Erythroblast (primary cell): ENCODE measurements around the gene TMEM222.

Source experiments
- DNase-seq, 2 experiments: peaks; one replicate each; lab custom pipeline; 2025; lab: John Stamatoyannopoulos, UW
- GATA1 ChIP-seq: IDR thresholded peaks from 2 replicates; pipeline ENCODE4 v1.6.1; 2011; ENCODE audit warnings: low read depth, mild to moderate bottlenecking, control low read depth, low read length, moderate library complexity
- POLR2A ChIP-seq: IDR thresholded peaks from 2 replicates; pipeline ENCODE4 v1.6.1; 2011; ENCODE audit warnings: mild to moderate bottlenecking, low read length

TMEM222 gene

GRCh38 chr1:27318596-27318995, 3.4 kb upstream of the TMEM222 start:
- DNase-seq, result no peak
- TF ChIP-seq GATA1 (no peak), POLR2A (no peak)

GRCh38 chr1:27322569-27323240, 742 bp downstream of the TMEM222 start:
- TF ChIP-seq GATA1 (no peak), POLR2A (peak; percentile 60)

GRCh38 chr1:27325286-27325685, 3.3 kb downstream of the TMEM222 start:
- DNase-seq, result no peak
- TF ChIP-seq POLR2A (no peak), GATA1 (no peak)

More at GRCh38 chr1:27322569-27323240, 742 bp downstream of the TMEM222 start:
- peak in 1 of 2 experiments; percentile 65 for DNase-seq

- no peak for DNase-seq
- TF ChIP-seq GATA1 (no peak), POLR2A (no peak)
Observed at GRCh38 chr1:27327964-27328363, 6.0 kb downstream of the TMEM222 start.

GRCh38 chr1:27330786-27331185, 8.8 kb downstream of the TMEM222 start:
- no peak for TF ChIP-seq GATA1
- no peak for TF ChIP-seq POLR2A
- no peak for DNase-seq

- no peak for DNase-seq
- TF ChIP-seq POLR2A, result no peak
- no peak for TF ChIP-seq GATA1
Observed at GRCh38 chr1:27331426-27331825, 9.5 kb downstream of the TMEM222 start.

GRCh38 chr1:27331922-27332321, 10.0 kb downstream of the TMEM222 start:
- TF ChIP-seq GATA1, result no peak
- TF ChIP-seq POLR2A, result no peak
- no peak for DNase-seq

GRCh38 chr1:27332536-27333281, 10.7 kb downstream of the TMEM222 start:
- DNase-seq, result peak in 1 of 2 experiments; percentile 69
- TF ChIP-seq GATA1 (no peak), POLR2A (no peak)

GRCh38 chr1:27333717-27334279, 11.8 kb downstream of the TMEM222 start:
- DNase-seq, result no peak
- TF ChIP-seq GATA1 (no peak), POLR2A (no peak)

- DNase-seq, result no peak
- TF ChIP-seq POLR2A (no peak), GATA1 (no peak)
Observed at GRCh38 chr1:27335506-27336422, 13.8 kb downstream of the TMEM222 start.

- no peak for DNase-seq
- TF ChIP-seq POLR2A, result no peak
- no peak for TF ChIP-seq GATA1
Observed at GRCh38 chr1:27336756-27337155, 14.8 kb downstream of the TMEM222 start.

- no peak for TF ChIP-seq POLR2A
- no peak for TF ChIP-seq GATA1
Observed at GRCh38 chr1:27338751-27339150, 16.8 kb downstream of the TMEM222 start.

GRCh38 chr1:27339213-27339612, 17.2 kb downstream of the TMEM222 start:
- TF ChIP-seq POLR2A (no peak), GATA1 (no peak)
- no peak for DNase-seq

More at GRCh38 chr1:27338751-27339150, 16.8 kb downstream of the TMEM222 start:
- DNase-seq, result no peak
